SW480 (cell line): ENCODE data around the gene HRH3.

ENCODE experiments used
- DNase-seq: peaks from one replicate; pipeline ENCODE4 v3.0.0-alpha.2; 2016; ENCODE audit warnings: low spot score

HRH3 gene

DNA sequence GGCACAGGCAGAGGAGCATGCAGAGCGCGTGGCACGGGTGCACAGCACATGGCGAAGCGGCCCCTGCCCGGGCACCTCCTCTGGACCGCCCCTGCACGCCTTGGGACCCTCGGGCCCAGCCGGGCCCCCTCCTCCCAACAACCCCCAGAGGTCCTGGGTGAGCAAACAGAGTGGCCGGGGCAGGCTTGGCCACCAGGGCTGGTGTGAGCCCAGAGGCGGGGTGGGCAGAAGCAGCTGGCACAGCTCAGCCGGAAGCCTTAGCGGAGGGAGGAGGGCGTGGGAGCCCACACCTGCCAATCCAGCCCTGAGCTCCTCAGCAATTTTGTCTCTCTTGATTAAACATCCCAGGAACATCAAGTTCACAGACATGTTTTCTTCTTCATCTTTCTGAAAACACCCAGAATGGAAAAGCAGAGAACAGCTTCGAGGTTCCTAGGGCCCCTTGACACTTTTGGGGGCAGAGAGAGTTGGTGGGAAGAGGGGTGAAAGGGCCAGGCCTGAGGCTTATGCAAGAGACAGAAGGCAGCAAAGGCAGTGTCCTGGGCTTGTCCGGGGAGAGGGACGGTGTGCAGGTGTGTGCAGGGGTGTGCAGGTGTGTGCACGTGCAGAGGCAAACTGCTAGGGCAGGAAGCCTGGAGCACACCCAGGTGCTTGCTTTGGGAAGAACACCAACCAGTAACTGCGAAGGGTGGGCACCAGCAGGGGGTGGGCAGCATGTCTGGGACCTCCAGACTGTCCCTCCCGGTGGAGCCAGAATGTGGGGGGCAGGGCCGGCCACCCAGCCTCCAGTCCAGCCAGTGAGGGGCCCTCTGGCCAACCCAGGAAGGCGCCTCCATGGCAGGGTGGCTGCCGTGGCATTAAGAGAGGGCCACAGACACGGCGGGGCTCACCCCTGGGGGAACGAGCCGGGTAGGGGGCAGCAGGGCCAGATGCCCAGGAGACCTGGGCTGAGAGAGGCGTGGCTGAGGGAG, 4.8 kb downstream of the HRH3 start:
- no peak for DNase-seq

DNA sequence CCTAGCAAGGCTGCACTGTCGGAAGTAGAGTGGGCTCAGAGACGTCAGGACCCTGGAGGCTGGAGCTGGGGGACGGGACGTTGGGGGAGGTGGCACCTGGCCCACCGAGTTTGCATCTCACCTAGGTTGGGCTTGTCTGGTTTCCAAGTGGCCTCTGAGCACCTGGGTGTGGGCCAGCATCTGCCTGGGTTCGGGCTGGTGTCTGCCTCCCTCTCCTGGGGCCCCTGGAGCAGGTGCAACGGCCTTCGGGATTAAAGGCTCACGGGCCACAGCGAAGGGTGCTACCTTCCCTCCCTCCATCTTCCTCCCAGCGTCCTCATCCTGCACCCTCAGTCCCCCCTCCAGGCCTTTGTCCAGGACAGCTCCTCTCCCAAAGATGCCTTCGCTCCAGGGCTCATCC, 6.0 kb downstream of the HRH3 start:
- no peak for DNase-seq

DNA sequence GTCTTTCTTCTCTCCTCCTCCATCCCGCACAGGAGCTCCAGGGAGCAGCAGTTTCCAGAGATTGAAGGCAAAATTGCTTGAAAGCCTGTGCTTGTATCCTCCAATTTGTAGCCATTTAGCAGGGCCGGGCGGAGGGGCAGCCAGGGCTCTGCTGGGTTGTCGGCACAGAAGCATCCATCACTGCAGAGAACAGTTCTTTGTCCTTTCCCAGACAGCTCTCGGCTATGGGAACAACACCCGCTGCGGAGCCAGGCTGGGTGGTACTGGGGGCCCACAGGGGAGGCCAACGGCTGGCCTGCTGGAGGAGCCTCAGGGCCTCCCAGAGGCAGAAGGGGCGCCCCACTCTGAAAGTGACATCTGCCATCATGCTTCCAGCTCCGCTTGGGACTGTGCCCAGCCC, 7.8 kb downstream of the HRH3 start:
- DNase-seq = no peak

DNA sequence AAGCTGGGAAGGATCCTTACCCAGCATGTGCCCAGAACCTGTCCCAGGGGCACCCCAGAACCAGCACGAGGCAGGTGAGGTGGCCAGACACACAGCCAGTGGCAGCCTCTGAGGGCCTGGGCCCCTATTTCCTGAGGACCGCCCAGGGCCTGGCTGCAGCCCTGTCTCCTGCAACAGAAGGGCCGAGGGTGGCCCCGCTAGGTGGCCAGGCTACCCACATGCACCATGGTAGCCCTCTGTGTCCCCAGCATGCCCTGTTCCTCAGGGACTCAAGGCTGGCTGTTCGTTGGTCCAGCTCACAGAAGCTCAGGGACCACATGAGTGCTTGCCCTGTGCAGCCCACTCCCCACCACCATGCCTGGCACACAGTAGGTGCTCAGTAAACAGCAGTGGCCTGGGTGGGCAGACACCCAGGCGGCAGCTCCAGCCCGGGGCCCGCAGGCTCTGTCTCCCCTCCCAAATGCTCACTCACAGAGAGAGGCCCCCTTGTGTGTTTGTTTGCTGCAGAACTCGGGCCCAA, 8.2 kb downstream of the HRH3 start:
- DNase-seq = no peak

DNA sequence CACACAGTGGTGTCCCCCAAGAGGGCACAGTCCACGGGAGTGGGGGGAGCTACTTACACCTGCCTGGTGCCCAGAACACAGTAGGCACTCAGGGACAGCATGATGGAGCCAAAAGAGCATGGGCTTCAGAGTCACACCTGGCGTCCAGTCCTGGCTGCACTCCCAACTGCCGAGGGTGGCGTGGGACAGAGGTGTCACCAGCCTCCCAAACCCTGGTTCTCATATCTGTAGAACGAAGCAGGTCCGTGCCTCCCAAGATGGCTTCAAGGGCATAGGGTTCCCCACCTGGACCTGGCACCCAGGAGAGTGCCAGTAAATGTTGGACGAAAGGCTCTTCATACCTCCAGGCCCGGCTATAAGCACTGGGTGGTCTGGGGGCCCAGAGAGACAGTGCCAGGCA, 8.9 kb downstream of the HRH3 start:
- no peak for DNase-seq

DNA sequence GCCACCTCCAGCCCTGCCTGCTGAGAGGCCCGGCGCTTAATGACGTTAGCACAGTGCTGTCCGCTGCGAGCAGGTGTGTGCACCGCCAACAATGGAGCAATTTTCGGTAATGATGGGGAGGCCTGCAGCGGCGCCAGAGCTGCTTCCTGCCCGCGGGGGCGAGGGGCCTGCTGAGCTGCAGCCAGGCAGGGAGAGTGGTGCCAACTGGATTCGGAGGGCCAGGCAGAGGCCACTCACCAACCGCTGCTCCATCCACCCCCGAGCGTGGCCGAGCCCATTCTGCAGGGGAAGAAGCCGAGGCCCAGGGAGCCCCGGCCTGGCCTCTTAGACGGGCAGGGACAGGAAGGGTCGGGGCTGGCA, 9.6 kb downstream of the HRH3 start:
- no peak for DNase-seq

DNA sequence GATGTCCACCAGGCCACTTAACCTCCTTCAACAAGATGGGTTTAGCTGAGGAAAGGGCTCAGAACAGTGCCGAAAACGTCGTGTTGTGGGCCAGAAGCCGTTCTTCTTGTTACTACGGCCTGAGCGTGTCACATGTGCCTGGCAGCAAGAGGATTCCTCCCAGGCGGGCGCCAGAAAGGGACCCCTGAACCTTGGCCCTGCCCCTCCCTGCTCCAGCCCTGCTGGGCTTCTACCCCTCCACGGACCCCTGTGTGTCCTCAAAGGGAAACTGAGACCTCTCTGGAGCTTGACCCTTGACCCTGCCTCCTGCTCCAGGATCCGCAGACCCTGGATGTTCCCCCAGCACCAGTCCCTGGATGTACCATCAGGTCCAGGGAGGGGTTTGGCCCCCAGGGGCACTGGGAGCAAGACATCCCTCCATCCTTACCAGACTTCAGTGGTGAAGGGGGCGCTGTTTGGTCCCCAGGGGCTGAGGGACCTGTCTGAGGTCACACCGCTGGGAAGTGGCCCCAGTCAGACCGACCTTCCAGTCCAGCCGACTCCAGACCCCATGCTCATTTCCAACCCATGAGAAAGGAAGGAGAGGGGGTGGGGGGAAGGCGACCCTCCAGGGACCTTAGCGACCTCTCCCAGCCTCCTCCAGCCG, 10.1 kb downstream of the HRH3 start:
- DNase-seq = no peak

DNA sequence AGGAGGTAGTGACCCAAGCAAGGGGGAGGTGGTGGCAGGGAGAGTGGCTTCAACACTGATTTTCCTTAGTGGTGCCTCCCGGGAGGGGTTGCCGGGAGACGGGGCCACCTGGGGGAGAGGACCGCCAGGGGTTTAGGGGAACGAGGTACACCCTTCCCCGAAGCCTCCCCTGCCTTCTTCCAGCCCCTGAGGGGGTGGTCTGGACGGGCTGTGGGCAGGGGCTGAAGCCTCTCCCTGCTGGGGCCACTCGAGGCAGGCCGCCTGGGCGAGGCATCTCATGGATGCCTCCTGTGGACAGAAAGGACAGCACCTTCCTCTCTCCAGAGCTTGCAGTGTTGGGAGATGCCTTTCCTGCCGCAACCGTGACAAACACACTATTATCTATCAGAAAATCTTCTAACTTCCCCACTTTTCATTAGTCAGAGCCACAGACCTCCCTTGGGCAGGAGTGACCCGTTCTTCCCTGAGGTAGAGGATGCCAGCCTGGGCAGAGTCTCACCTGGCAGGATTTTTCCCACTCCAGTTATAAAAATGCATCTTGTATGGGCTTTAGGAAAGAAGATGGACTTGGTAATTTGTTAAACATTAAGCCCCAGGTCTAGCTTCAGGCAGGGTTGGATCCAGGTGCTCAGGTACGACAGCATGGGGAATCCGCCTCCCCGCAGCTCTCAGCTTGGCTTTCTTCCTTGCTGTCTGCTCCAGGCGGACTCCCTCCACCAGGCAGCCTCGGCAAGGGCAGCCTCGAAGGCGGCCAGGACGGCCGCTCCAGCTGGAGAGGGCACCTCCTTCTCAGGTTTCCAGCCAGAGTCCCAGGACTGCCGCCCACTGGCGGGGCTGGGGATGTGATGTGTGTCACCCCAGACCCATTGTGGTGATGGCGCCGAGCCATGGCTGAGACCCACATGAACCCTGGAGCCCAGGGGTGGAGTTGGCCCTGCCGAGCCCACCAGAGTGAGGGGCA, 11.0 kb downstream of the HRH3 start:
- DNase-seq = no peak

DNA sequence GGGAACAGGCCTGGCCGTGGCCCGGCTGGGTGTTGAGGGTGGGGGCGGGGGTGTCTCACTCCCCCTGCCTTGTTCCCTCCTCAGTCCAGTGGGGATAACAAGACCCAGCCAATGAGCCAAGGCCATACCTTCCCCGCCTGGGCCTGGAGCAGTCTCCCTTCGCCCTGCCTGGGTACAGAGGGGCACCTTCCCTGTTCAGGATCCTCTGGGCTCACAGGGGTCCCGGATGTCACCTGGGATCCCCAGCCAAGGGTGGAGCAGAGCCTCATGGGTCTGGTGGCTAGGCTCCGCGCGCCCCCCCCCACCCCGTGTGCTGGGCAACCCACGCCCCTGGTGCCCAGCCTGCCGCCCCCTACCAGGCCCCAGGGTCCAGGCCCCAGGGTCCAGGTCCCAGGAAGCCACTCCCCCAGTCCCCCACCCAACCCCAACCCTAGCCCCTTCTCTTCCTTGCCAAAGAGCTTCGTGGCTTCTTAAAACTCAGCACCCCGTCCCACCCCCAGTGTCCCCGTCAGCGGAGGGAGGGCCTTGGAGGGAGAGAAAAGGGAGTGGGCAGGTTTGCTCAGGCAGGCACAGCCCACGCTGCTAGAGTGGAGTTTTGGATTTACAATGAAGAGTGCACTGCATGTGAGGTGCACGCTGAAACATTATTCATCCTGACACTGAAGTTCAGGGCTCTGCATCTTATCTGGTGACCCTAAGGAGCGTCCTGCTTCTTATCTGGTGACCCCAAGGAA, 11.8 kb downstream of the HRH3 start:
- DNase-seq = no peak

DNA sequence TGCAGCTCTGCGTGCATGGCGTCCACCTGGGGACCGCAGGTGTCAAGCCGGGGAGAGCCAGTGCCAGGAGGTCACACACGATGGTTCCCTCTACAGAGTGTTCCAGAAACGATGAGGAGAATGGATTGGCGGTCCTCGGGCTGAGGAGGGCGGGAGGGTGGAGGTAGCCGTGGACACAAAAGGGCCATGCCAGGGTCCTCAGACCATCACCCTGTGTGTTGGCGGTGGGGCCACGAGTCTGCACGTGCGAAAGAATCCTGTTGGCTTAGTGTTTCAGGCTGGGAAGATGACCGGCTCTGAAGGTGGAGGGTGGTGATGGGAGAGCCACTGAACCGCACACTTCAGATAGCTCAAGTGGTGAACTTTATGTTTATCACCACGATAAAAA, 13.7 kb downstream of the HRH3 start:
- no peak for DNase-seq

DNA sequence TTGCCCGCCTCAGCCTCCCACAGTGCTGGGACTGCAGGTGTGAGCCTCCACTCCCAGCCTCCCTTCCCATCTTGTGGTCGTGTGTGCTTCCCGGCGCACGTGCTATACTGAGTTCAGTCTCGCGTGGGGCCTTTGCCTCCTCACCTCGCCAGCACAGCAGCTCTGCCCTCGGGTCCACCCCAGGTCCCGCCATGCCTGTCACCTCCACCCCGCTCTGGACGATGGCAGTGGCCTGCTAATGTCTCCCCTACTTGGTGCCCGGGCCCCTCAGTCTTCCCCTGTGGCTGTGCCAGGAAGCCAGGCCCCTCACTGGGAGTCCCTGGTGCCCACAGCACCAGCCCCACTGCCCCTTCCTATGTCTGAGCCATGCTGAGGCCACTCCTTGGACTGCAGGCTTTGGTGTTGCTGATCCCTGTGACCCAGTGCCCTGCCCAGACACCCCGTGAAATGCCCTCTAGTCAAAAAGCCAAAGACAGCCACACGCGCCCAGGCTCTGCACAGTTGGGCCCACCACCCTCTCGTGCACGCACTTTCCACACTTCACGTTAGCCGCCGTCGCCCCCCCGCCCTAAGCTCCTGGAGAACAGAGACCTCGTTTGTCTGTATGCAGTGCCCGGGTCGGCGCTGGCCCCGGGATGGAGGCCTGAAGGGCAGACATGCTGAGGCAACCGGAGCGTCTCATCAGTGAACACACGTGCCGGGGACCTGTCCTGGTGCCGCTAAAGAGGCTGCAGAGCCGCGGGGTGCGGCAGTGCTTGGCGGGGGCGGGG, 14.3 kb downstream of the HRH3 start:
- DNase-seq = no peak

DNA sequence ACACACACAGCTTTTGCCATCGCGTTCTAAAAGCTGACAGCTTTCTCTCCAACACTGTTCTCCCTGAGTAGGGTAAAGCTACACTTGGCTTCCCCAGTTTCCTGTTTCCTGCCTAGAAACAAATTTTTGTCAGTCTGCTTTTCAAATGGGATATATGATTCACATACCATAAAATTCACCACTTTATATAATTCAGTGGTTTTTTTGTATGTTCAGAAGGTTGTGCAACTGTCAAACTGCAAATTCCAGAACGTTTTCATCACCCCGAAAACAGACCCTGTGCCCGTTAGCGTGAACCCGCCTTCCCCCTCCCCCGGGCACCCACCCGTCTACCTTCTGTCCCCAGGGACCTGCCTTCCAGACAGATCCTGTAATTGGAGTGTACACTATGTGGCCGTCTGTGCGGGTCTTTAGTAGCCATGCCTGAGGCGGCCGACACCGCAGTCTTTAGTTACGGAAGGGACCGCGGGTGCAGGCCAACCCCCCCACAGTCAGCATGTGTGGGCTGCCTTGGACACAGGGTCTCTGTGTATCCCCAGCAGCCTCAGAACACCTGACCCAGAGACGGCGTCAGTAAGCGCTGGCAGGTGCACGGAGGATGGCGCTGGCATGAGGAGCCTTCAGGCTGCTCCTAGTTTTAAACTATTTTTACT, 16.6 kb downstream of the HRH3 start:
- DNase-seq = no peak

DNA sequence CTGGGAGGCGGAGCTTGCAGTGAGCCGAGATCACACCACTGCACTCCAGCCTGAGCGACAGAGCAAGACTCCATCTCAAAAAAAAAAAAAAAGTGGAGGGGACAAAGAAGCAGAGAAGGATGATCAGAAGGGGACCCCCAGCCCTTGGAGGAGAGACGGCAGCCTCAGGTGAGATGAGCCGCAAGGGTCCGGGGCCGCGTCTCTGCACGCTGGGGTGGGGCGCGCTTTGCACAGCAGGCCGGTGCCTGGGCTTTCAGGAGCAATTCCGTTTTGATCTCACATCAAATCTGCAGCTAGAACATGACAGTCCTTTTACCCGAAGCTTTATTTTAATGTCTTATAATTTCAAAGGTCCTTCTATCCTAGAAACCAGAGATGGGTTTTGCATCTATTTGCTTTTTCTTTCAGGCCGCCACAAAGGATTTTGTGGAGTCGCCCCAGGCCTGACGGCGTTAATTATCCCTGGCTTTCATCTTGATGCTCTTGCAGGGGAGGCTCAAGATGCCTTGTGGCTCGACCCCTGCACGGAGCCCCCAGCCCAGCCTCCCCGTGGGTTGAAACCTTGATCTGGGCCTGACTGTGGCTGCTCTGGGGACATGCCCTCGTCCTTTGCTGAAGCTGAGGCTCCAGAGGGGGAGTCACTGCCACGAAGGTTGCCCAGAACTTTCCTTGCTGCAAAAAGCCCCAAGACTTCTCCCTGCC, 17.3 kb downstream of the HRH3 start:
- no peak for DNase-seq

DNA sequence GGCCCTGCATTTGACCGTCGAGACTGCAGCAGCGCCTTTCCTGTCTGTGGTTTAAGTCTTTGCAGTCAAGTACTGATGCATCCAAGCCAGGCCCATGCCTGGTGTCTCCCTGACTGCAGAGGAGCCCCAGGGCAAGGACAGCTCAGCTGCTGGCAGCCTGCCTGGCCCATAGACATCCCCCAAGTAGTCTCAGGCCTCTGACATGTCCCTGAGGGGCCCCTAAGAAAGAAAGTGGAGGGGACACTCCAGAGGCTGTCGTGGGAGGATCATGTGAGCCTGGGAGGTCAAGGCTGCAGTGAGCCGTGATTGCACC, 18.0 kb downstream of the HRH3 start:
- DNase-seq = no peak

DNA sequence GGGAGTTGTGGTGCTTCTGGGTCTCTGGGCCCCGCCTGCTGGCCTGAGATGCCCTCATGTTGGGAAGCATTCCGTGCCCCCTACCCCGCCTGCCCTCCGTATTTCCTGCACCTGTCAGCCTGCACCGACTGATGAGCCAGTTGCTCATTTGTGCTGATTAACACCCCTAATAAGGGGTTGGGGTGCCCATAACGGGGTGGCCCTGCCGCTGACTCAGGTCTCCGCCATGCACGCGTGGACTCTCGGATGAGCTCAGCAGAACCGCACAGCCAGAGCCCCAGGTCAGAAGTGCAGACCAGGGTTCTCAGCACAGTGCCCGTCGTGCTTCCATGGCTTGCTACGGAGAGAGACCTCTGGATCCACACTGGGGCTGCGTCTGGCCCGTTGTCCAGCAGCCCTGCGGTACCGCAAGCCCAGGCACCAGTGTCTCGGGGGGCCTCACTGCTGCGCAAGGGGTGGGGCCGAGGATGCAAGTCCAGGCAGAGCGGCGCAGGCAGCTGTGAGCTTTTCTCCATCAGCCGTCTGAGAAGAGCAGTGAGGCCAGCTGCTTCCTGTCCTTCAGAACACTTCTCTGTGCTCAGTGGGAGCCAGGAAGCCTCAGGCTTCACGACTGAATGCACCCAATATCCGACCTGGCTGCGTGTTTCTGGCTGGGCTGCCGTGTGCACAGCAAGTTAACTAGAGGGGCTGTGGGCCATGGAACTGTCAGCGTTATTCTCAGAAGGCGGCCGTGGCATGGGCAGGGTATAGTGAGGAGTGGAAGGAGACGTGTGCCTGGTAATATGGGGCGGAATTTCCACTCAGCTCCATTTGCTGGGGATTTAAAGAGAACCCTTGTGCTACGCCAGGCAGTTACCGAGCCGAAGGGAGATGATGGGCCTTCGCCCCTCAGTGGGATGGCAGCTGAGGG, 18.6 kb downstream of the HRH3 start:
- no peak for DNase-seq

DNA sequence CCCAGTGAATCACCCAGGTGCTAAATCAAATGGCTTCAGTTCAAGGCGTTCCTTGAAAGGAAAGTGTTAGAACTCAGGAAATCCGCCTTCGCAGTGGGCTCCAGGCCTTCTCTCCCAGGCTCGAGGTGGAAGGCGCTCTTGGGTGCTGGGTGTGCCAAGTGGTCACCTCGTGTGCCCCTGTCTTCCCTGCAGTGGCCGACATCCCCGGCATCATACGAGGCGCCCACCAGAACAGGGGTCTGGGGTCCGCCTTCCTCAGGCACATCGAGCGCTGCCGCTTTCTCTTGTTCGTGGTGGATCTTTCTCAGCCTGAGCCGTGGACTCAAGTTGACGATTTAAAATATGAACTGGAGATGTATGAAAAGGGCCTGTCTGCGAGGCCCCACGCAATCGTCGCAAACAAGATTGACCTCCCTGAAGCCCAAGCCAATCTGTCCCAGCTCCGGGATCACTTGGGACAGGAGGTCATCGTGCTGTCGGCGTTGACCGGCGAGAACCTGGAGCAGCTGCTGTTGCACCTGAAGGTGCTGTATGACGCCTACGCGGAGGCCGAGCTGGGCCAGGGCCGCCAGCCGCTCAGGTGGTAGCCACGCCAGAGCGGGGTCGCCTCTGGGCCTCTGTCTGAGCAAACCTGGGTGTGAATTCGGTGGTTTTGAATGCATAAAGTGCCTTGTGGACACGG, 19.4 kb downstream of the HRH3 start:
- DNase-seq = no peak

DNA sequence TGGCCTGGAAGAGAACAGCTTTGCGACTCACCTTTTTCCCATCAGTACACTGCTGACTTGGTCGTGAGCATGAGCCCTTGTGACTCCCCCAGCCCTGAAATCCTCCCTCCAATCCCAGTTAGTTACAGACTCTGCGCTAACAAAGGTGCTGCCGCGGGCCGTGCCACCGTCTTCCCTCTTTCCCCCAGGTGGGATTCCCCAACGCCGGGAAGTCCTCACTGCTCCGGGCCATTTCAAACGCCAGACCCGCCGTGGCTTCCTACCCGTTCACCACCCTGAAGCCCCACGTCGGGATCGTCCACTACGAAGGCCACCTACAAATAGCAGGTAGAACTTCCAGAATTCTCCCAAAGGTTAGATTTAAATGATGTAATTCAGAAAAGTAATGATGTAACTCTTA, 21.1 kb downstream of the HRH3 start:
- no peak for DNase-seq

DNA sequence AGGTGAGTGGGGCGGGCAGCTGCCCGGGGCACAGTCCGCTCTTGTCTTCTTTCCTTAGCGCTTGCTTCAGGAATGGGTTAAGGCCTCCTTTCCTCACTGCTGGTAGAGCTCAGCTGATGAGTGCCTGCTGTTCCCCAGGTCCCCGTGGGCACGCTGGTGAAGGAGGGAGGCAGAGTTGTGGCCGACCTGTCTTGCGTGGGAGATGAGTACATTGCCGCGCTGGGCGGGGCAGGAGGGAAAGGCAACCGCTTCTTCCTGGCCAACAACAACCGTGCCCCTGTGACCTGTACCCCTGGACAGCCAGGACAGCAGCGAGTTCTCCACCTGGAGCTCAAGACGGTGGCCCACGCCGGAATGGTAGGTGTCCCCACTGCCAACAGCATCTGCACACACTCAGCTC, 21.6 kb downstream of the HRH3 start:
- no peak for DNase-seq
